Measurements from ENCODE around the gene ATP6V0B. TPM values are rescaled to one million over a fixed set of nuclear protein-coding genes. Genes with fewer than 3 reads are reported as not detected.

ATP6V0B gene
- total RNA-seq, 1 donor from 2014 or later = 115 TPM

DNA sequence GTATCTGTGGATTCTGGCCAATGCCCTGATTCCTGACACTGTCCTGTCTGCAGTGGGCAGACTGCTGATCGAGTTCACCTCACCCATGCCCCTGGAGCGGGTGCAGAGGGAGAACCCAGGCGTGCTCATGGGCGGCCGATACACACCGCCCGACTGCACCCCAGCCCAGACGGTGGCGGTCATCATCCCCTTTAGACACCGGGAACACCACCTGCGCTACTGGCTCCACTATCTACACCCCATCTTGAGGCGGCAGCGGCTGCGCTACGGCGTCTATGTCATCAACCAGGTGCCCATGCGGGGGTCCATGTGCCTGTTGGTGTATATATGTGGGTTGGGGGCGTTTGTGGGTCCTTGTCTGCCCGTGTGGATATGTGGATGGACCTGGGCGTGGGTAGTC is 6.9 kb downstream of the ATP6V0B start:
- Histone ChIP-seq H3K9me3 (no peaks in the 10 kb centered on the region), H3K27ac (no peak overlapping the region), H3K4me1 (peaks cover 1 to 14% of the 10 kb centered on the region in 2 donors), H3K27me3 (no peaks in the 10 kb centered on the region), H3K4me3 (no peak overlapping the region), H3K36me3 (peaks cover 6 to 13% of the 10 kb centered on the region in 2 donors)
- intact Hi-C loops (cut with DNase I) = no loop called here
- no peak for DNase-seq (ENCODE audit: low spot score in 2 of 2)
- TF ChIP-seq, protein P1, sequence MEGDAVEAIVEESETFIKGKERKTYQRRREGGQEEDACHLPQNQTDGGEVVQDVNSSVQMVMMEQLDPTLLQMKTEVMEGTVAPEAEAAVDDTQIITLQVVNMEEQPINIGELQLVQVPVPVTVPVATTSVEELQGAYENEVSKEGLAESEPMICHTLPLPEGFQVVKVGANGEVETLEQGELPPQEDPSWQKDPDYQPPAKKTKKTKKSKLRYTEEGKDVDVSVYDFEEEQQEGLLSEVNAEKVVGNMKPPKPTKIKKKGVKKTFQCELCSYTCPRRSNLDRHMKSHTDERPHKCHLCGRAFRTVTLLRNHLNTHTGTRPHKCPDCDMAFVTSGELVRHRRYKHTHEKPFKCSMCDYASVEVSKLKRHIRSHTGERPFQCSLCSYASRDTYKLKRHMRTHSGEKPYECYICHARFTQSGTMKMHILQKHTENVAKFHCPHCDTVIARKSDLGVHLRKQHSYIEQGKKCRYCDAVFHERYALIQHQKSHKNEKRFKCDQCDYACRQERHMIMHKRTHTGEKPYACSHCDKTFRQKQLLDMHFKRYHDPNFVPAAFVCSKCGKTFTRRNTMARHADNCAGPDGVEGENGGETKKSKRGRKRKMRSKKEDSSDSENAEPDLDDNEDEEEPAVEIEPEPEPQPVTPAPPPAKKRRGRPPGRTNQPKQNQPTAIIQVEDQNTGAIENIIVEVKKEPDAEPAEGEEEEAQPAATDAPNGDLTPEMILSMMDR (IDR thresholded peaks at IDR 0.05) = no peak

DNA sequence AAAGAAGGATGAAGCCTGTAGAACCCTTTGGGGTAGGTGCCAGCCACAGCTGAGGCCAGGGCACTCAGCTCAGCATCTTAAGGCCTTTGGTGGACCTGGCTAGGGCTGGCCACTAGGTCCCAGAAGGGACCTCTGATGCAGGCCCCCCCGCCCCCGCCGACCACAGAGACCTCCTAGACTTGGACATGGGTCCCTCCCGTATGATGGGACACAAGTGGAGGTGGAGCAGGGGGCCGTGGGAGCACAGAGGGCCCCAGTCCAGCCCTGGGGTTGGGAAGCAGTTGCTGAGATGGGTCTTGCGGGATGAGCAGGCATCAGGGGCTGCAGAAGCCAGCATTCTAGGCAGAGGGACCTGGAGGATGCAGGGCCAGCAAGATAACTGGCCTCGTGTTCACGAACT is 7.5 kb downstream of the ATP6V0B start:
- H3K4me1 ChIP-seq = peaks cover 0 to 8% of the 10 kb centered on the region in 2 donors
- H3K36me3 ChIP-seq = peaks cover 2 to 7% of the 10 kb centered on the region in 2 donors
- H3K9me3 ChIP-seq = no peaks in the 10 kb centered on the region
- no peak for DNase-seq (ENCODE audit: low spot score in 2 of 2)
- no peak overlapping the region for H3K4me3 ChIP-seq
- H3K27me3 ChIP-seq = no peaks in the 10 kb centered on the region
- TF ChIP-seq, protein P1 (IDR thresholded peaks at IDR 0.05) = no peak
- no peak overlapping the region for H3K27ac ChIP-seq
- intact Hi-C loops (cut with DNase I) = no loop called here

DNA sequence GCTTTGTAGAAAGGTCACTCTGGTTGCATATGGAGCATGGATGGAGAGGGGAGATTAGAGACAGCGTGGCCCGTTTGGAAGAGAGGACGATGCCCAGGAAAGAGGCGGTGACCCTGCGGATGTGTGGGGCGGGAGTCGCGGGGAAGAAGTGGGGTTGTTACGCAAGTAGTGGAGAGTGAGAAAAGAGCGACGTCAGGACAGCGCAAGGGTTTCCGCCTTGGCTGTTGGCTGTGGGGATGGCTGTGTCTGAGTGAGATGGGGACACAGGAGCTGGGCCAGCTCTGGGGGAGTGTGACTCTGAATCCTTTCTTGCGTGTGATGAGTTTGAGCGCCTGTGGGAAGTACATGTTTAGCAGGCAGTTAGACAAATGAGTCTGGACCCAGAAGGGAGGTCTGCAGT is 8.0 kb downstream of the ATP6V0B start:
- no peaks in the 10 kb centered on the region for H3K27me3 ChIP-seq
- H3K36me3 ChIP-seq = peaks cover 0 to 3% of the 10 kb centered on the region in 2 donors
- H3K4me1 ChIP-seq = peaks cover 0 to 7% of the 10 kb centered on the region in 2 donors
- intact Hi-C loops (cut with DNase I) = no loop called here
- no peak overlapping the region for H3K27ac ChIP-seq
- H3K4me3 ChIP-seq = no peak overlapping the region
- no peaks in the 10 kb centered on the region for H3K9me3 ChIP-seq
- TF ChIP-seq, protein P1 (IDR thresholded peaks at IDR 0.05) = no peak
- no peak for DNase-seq (ENCODE audit: low spot score in 2 of 2)

DNA sequence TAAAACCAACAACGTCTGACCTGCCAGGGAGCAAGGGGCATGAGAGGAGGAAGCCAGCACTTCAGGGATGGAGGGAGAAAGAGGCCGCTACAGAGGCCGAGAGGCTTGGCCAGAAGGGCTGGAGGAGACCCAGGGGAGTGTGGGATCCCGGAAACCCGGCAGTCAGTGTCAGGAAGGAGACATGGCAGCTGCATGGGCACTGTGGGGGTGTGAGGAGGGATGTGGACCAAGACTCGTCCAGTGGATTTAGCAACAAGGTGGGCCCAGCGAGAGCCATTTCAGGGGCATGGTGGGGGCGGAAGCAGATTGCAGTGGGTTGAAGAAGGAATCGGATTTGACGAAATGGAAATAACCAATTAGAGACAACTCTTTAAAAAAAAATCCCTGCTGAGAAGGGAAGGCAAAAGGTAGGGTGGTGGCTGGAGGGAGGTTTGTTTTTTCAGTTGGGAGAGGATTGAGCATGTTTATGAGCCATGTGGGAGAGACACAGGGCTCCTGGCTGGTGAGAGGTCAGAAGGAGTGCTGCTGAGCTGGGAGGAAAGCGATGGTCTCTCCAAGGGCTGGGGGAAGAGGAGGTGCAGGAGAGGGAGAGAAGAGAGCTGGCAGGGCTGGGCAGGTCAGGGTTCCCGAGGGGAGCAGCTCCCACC is 8.6 kb downstream of the ATP6V0B start:
- peaks cover 0 to 4% of the 10 kb centered on the region in 2 donors for H3K4me1 ChIP-seq
- no peak for DNase-seq (ENCODE audit: low spot score in 2 of 2)
- TF ChIP-seq, protein P1 (IDR thresholded peaks at IDR 0.05) = no peak
- H3K9me3 ChIP-seq = no peaks in the 10 kb centered on the region
- H3K27me3 ChIP-seq = no peaks in the 10 kb centered on the region
- H3K4me3 ChIP-seq = no peak overlapping the region
- no peaks in the 10 kb centered on the region for H3K36me3 ChIP-seq
- intact Hi-C loops (cut with DNase I) = no loop called here
- no peak overlapping the region for H3K27ac ChIP-seq

DNA sequence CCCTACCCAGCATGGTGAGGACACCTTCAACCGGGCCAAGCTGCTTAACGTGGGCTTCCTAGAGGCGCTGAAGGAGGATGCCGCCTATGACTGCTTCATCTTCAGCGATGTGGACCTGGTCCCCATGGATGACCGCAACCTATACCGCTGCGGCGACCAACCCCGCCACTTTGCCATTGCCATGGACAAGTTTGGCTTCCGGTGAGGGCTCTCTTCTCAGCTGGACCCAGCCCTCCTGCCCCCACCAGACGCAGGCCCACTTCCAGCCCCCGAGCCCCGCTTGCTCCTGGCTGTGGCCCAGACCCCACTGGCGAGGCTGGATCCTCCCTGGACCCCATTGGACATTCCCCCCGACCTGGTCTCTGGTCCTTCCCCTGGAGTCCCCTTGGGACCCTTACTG is 10.1 kb downstream of the ATP6V0B start:
- TF ChIP-seq, protein P1 (IDR thresholded peaks at IDR 0.05) = no peak
- Histone ChIP-seq H3K9me3 (no peaks in the 10 kb centered on the region), H3K4me3 (no peak overlapping the region), H3K27ac (no peak overlapping the region), H3K4me1 (no peaks in the 10 kb centered on the region), H3K27me3 (no peaks in the 10 kb centered on the region), H3K36me3 (no peaks in the 10 kb centered on the region)
- intact Hi-C loops (cut with DNase I) = no loop called here
- no peak for DNase-seq (ENCODE audit: low spot score in 2 of 2)
